PC-3 (cell line): ENCODE results near the gene IL7R.

Source experiments
- EZH2 ChIP-seq: fragments of 300-600 bp; sonication (generic); IDR thresholded peaks from one replicate; pipeline ENCODE4 v1.6.1; 2017; ENCODE audit warnings: antibody characterized with exemption, mild to moderate bottlenecking, low read length; ENCODE audit not compliant: unreplicated experiment
- TF ChIP-seq, protein P1 (sequence below): fragments of 300-600 bp; sonication (generic); conservative IDR thresholded peaks from 2 replicates; pipeline ENCODE4 v1.5.1; 2017; ENCODE audit warnings: antibody characterized with exemption, low read depth, mild to moderate bottlenecking, low read length

- TF ChIP-seq, protein P1, sequence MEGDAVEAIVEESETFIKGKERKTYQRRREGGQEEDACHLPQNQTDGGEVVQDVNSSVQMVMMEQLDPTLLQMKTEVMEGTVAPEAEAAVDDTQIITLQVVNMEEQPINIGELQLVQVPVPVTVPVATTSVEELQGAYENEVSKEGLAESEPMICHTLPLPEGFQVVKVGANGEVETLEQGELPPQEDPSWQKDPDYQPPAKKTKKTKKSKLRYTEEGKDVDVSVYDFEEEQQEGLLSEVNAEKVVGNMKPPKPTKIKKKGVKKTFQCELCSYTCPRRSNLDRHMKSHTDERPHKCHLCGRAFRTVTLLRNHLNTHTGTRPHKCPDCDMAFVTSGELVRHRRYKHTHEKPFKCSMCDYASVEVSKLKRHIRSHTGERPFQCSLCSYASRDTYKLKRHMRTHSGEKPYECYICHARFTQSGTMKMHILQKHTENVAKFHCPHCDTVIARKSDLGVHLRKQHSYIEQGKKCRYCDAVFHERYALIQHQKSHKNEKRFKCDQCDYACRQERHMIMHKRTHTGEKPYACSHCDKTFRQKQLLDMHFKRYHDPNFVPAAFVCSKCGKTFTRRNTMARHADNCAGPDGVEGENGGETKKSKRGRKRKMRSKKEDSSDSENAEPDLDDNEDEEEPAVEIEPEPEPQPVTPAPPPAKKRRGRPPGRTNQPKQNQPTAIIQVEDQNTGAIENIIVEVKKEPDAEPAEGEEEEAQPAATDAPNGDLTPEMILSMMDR = no peak
- TF ChIP-seq EZH2 = no peak
These were observed 13.9 kb downstream of the IL7R start for GRCh38 chr5:35870605-35871004.
